HepG2 (cell line): ENCODE data around the gene PPARA. TPM values are rescaled to one million over a fixed set of nuclear protein-coding genes. Genes with fewer than 3 reads are reported as not detected.

Experiments used
- ATM ChIP-seq: fragments of 450-650 bp; IDR thresholded peaks from 2 replicates; pipeline ENCODE4 v1.7.1; 2017; ENCODE audit warnings: mild to moderate bottlenecking, borderline replicate concordance
- MAFK ChIP-seq, 2 experiments: IDR thresholded peaks in 1 of 2; conservative IDR thresholded peaks in 1 of 2; 2 replicates each; pipeline ENCODE4 v1.6.1; 2011; ENCODE audit warnings: improper control_type of control experiment in 2 of 2, low read length in 2 of 2
- NR3C1 ChIP-seq: sonication (generic); formaldehyde crosslinking; IDR thresholded peaks from 2 replicates; pipeline ENCODE4 v1.4.0; 2020; ENCODE audit warnings: missing genetic modification reagents
- ZNF644 ChIP-seq: IDR thresholded peaks from 2 replicates; pipeline ENCODE4 v1.6.1; 2016; ENCODE audit warnings: low read depth
- polyA plus RNA-seq, 8 experiments: library from polyadenylated mRNA; depleted of rRNA in 3 of 8; stranded (reverse) in 7 of 8; unstranded in 1 of 8; fragments of >200 nt; fragmentation: Illumina TruSeq in 4 of 8; extraction: Trizol in 4 of 8; gene quantifications; 2 replicates each; pipeline versions ENCODE4 v1.2.1 to v1.2.3, GENCODE V29; 2011 to 2016; ENCODE audit warnings: low read depth in 4 of 8, missing spikeins in 1 of 8, mixed read lengths in 1 of 8; ENCODE audit not compliant: insufficient read depth in 1 of 8
- total RNA-seq, 5 experiments: library from RNA; depleted of rRNA; stranded (reverse); fragments of >200 nt; fragmentation: Illumina TruSeq; extraction: Trizol; gene quantifications; 2 replicates each; pipeline ENCODE4 v1.2.3, GENCODE V29; 2016; ENCODE audit warnings: low read depth in 1 of 5
- TF ChIP-seq, protein P1 (sequence below): sonication (generic); formaldehyde crosslinking; IDR thresholded peaks from 2 replicates; pipeline ENCODE4 v1.4.0; 2020; ENCODE audit warnings: missing genetic modification reagents
- TF ChIP-seq, protein P2 (sequence below): sonication (generic); formaldehyde crosslinking; conservative IDR thresholded peaks from 2 replicates; pipeline ENCODE4 v1.8.0; 2022; ENCODE audit warnings: low read depth, missing genetic modification reagents

Gene PPARA
- total and polyA plus RNA-seq, 2 of the 13 experiments (the other 11 are each of a cell fraction or from before 2014, with no cell fraction given), result 18.2 to 24.7 TPM

- TF ChIP-seq, protein P1, sequence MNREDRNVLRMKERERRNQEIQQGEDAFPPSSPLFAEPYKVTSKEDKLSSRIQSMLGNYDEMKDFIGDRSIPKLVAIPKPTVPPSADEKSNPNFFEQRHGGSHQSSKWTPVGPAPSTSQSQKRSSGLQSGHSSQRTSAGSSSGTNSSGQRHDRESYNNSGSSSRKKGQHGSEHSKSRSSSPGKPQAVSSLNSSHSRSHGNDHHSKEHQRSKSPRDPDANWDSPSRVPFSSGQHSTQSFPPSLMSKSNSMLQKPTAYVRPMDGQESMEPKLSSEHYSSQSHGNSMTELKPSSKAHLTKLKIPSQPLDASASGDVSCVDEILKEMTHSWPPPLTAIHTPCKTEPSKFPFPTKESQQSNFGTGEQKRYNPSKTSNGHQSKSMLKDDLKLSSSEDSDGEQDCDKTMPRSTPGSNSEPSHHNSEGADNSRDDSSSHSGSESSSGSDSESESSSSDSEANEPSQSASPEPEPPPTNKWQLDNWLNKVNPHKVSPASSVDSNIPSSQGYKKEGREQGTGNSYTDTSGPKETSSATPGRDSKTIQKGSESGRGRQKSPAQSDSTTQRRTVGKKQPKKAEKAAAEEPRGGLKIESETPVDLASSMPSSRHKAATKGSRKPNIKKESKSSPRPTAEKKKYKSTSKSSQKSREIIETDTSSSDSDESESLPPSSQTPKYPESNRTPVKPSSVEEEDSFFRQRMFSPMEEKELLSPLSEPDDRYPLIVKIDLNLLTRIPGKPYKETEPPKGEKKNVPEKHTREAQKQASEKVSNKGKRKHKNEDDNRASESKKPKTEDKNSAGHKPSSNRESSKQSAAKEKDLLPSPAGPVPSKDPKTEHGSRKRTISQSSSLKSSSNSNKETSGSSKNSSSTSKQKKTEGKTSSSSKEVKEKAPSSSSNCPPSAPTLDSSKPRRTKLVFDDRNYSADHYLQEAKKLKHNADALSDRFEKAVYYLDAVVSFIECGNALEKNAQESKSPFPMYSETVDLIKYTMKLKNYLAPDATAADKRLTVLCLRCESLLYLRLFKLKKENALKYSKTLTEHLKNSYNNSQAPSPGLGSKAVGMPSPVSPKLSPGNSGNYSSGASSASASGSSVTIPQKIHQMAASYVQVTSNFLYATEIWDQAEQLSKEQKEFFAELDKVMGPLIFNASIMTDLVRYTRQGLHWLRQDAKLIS (CRISPR knock-in tag), result no peak
- TF ChIP-seq, protein P2, sequence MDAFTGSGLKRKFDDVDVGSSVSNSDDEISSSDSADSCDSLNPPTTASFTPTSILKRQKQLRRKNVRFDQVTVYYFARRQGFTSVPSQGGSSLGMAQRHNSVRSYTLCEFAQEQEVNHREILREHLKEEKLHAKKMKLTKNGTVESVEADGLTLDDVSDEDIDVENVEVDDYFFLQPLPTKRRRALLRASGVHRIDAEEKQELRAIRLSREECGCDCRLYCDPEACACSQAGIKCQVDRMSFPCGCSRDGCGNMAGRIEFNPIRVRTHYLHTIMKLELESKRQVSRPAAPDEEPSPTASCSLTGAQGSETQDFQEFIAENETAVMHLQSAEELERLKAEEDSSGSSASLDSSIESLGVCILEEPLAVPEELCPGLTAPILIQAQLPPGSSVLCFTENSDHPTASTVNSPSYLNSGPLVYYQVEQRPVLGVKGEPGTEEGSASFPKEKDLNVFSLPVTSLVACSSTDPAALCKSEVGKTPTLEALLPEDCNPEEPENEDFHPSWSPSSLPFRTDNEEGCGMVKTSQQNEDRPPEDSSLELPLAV (CRISPR knock-in tag), result no peak
- TF ChIP-seq ATM, result no peak
- TF ChIP-seq NR3C1 (CRISPR knock-in tag), result no peak
- TF ChIP-seq ZNF644, result no peak
- no peak for TF ChIP-seq MAFK (conservative IDR thresholded peaks at IDR 0.05 in 1 of 2, IDR thresholded peaks at IDR 0.05 in 1 of 2; ENCODE audit: low read length in 2 of 2)
Measured at GRCh38 chr22:46148816-46149511, 1.4 kb upstream of the PPARA start (continued).
